Amniotic epithelial cell (primary cell): ENCODE measurements around the gene TMPO.
"Not testable (repeated sequence)": the region's sequence is repeated elsewhere in the genome, so short reads cannot be mapped to it uniquely, and the experiment has no call there.

Experiments
- DNase-seq: peaks from one replicate; pipeline ENCODE4 v3.0.0-alpha.2; 2010; ENCODE audit warnings: low read depth

Gene TMPO, protein sequence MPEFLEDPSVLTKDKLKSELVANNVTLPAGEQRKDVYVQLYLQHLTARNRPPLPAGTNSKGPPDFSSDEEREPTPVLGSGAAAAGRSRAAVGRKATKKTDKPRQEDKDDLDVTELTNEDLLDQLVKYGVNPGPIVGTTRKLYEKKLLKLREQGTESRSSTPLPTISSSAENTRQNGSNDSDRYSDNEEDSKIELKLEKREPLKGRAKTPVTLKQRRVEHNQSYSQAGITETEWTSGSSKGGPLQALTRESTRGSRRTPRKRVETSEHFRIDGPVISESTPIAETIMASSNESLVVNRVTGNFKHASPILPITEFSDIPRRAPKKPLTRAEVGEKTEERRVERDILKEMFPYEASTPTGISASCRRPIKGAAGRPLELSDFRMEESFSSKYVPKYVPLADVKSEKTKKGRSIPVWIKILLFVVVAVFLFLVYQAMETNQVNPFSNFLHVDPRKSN

DNA sequence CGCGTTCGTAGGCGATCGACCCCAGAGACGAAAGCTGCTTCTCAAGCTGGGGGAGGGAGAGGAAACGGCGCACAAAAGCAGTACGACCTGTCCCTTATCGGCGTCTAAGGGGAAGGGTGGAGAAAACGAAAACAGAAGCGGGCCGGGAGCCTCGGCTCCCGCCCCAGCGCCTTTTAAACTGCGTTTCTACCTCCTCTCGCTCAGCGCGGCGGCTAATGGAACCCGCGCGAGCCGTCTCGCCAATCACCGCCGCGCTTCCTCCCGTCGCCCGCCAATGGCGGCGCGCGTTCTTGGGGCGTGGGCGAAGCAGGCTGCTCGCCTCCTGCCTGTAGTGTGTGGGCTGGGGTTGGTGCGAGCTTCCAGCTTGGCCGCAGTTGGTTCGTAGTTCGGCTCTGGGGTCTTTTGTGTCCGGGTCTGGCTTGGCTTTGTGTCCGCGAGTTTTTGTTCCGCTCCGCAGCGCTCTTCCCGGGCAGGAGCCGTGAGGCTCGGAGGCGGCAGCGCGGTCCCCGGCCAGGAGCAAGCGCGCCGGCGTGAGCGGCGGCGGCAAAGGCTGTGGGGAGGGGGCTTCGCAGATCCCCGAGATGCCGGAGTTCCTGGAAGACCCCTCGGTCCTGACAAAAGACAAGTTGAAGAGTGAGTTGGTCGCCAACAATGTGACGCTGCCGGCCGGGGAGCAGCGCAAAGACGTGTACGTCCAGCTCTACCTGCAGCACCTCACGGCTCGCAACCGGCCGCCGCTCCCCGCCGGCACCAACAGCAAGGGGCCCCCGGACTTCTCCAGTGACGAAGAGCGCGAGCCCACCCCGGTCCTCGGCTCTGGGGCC is at the start of gene TMPO:
TMPO (plus strand) TSS at position 304 of the 824 bp plus-strand sequence; CDS start at position 582, 278 bp downstream.
- DNase-seq = peak; percentile 79

DNA sequence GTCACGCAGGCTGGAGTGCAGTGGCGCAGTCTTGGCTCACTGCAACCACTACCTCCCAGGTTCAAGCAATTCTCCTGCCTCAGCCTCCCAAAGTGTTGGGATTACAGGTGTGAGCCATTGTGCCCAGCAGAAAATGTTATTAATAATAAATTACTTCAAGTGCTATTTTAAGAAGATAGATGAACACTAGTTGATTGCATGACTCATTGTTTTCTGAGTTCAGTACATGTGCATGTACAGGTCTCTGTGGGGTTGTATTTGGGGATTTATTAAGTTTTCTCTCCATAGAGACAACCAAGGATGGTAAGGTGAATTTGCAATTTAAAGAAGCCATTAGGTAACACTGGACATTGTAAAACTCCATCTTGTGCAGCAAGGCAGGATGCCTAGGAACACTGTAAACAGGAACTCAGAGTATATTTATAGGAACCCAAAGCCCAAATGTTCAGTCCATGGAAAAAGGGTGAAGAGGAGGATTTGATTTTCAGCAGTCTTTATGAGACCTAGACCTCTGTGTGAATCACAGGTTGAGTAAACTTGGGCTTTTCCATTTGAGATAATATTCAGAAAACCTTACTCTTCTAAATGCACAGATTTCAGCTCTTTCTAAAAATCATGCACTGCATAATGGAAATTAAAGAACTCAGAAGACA is 49.3 kb upstream of the TMPO start:
- no peak for DNase-seq

- DNase-seq = no peak
Measured at GRCh38 chr12:98466640-98467400, 48.6 kb upstream of the TMPO start.

DNA sequence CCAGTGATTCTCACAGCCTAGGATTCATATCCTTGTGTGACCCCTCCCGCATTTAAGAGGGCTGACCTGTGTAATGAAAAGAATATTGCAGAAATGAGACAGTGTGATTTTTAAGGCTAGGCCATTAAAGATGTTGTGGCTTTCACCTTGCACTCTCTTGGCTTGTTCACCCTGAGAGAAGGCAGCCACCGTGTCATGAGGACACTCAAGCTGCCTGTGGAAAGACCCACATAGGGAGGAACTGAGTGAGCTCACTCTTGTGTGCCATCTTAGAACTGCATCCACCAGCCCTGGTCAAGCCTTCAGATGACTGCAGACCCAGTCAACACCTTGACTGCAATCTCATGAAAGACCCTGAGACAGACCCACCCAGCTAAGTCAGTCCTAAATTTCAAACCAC is 46.3 kb upstream of the TMPO start:
- DNase-seq = no peak

DNA sequence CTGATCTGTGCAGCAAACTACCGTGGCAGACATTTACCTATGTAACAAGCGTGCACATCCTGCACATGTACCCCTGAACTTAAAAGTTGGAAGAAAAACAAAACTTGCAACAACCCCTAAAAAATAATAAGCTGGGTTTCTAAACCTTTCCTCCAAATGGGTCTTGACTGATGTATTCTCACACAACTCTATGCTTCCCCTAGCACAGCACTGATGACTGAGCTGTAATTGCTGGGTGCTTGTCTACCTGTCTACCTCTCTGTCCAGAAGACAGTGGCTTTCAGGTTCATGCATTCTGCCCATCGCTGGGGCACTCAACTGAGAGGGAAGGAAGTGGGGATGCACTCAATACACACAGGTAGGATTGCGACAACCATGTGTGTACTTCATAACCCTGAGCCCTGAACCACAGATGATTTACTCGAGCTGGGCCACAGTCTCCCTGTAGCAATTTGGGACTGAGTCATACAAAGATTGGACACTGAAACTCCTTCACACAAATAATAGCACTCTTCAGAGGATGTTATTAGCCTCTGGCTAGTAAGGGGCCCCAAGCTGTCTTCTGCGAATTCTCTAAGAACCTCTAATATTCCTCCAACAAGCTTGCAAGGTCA is 44.8 kb upstream of the TMPO start:
- peak; percentile 74 for DNase-seq

DNA sequence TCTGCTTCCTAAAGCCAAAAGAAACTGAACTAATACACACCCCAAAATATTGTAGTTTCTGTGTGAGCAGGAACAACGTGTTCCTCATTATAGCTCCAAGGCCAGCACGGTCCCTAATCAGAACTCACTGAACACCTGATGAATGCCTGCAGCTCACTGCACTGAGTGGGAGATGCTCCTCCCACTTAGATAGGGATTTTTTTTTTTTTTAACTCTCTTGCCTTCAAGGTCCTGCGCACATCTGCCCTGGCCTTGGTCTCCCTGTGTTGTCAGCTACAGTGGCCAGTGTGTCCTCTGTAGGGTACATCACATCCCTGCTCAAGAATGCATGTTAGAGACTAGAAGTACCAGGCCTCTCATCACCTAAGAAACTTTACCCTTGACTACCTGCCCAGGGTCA is 44.3 kb upstream of the TMPO start:
- peak; percentile 57 for DNase-seq

- no peak for DNase-seq
Measured at GRCh38 chr12:98475565-98475908, 39.9 kb upstream of the TMPO start.

GRCh38 chr12:98478606-98479005 is 36.8 kb upstream of the TMPO start:
- DNase-seq = no peak

- no peak for DNase-seq
Measured at GRCh38 chr12:98483621-98484503, 31.5 kb upstream of the TMPO start.

DNA sequence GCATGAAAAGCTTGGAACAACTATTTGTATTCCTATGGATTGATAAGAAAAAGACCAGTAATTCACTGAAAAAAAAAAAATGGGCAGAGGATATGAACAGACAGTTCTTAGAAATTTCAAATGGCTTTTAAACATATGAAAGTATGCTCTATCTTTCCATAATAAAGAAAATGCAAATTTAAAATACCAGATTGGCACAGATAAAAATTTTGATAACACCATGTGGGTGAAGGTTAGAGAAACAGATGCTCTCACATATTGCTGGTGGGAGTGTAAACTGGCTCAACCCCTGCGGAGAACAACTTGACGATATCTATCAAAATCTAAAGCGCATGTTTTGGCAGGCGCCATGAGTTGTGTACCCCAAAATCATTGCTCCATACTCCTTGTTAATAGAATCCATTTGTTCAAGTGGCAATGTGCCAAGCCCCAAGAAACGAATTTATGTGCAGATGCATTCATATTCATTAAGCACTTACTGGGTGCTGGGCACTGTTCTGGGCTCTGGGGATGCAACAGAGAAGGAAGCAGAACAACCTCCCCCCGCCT is 29.5 kb upstream of the TMPO start:
- DNase-seq = no peak

DNA sequence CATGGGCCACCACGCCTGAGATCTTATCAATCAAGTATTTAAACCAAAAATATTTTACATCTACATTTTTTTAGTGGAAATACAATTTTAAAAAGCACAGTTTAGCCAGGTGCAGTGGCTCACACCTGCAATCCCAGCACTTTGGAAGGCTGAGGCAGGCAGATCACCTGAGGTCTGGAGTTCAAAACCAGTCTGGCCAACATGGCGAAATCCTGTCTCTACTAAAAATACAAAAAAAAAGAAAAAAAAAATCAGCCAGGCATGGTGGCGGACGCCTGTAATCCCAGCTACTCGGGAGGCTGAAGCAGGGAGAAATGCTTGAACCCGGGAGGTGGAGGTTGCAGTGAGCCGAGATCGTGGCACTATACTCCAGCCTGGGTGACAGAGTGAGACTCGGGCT is 27.0 kb upstream of the TMPO start:
- DNase-seq = not testable (repeated sequence)

GRCh38 chr12:98489176-98489575 is 26.2 kb upstream of the TMPO start:
- DNase-seq = no peak

GRCh38 chr12:98490501-98491453 is 24.6 kb upstream of the TMPO start:
- DNase-seq = peak; percentile 87

GRCh38 chr12:98492580-98493140 is 22.7 kb upstream of the TMPO start:
- DNase-seq = no peak

- not testable (repeated sequence) for DNase-seq
Measured at GRCh38 chr12:98501266-98501629, 14.1 kb upstream of the TMPO start.

- peak; percentile 94 for DNase-seq
Measured at GRCh38 chr12:98503342-98503591, 12.1 kb upstream of the TMPO start.

DNA sequence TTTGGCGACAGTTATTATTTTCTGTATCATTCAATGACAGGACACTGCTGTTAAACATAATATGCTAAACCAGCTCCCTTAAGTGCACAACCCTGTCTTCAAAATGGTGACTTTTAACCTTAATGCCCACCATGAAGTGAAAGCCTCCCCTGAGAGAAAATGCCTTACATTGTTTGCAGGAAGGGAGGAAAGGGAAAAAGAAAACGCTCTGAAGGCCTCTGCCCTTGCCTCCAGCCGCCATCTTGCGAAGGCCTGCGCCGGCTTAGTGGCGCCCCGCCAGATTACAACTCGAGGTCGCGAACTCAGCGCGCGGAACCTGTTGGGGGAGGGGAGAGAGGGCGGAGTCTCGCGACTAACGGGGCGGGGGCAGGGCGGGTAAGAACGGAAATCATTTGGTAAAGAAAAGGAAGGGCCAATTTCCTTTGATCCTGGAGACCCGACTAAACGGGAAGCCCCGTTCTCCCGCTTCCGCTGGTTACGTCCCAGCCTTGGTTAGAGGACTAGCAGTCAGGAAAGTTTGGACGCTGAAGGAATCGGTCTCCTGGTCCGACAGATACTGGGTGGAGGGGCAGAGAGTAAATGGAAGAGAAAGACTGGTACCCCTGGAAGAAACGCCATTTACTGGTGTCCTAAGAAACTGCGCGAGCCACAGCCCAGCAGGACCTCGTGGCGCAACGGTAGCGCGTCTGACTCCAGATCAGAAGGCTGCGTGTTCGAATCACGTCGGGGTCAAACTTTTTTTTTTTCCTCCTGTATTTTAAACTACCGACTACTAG is 11.6 kb upstream of the TMPO start:
- DNase-seq = peak; percentile 90

GRCh38 chr12:98504368-98504617 is 11.1 kb upstream of the TMPO start:
- DNase-seq = no peak

- DNase-seq = no peak
Measured at GRCh38 chr12:98509063-98509462, 6.3 kb upstream of the TMPO start.
